ENCODE results near the gene ASB1.

The ASB1 gene

DNA sequence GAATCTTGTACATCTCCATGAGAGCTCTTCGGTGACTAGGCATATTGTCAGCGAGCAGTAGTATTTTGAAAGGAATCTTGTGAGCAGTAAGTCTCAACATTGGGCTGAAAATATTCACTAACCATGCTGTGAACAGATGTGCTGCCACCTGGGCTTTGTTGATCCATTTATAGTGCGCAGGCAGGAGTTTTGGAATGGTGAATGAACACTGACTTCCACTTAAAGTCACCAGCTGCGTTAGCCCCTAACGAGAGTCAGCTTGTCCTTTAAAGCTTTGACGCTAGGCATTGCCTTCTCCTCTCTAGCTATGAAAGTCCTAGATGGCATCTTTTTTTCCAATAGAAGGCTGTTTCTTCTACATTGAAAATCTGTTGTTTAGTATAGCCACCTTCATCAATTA is 4.1 kb downstream of the ASB1 start:
- H3K4me3 ChIP-seq (ENCODE audit: low read depth, low read length) = no peak overlapping the region
- DNase-seq (ENCODE audit: low read depth) = no peak
- TF ChIP-seq, protein P1, sequence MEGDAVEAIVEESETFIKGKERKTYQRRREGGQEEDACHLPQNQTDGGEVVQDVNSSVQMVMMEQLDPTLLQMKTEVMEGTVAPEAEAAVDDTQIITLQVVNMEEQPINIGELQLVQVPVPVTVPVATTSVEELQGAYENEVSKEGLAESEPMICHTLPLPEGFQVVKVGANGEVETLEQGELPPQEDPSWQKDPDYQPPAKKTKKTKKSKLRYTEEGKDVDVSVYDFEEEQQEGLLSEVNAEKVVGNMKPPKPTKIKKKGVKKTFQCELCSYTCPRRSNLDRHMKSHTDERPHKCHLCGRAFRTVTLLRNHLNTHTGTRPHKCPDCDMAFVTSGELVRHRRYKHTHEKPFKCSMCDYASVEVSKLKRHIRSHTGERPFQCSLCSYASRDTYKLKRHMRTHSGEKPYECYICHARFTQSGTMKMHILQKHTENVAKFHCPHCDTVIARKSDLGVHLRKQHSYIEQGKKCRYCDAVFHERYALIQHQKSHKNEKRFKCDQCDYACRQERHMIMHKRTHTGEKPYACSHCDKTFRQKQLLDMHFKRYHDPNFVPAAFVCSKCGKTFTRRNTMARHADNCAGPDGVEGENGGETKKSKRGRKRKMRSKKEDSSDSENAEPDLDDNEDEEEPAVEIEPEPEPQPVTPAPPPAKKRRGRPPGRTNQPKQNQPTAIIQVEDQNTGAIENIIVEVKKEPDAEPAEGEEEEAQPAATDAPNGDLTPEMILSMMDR (conservative IDR thresholded peaks at IDR 0.05; ENCODE audit: low read depth, low read length) = no peak

DNA sequence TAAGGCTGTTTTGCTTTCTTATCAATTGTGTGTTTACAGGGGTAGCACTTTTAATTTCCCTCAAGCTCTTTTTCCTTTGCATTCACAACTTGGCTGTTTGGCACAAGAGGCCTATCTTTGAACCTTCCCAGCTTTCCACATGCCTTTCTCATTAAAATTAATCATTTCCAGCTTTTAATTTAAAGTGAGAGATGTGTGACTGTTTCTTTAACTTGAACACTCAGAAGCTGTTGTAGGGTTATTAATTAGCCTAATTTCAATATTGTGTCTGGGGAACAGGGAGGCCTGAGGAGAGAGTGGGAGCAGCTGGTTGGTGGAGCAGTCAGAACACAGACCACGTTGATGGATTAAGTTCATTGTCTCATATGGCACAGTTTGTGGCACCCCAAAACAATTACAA is 4.7 kb downstream of the ASB1 start:
- no peak overlapping the region for H3K4me3 ChIP-seq (ENCODE audit: low read depth, low read length)
- TF ChIP-seq, protein P1 (conservative IDR thresholded peaks at IDR 0.05; ENCODE audit: low read depth, low read length) = no peak
- no peak for DNase-seq (ENCODE audit: low read depth)

DNA sequence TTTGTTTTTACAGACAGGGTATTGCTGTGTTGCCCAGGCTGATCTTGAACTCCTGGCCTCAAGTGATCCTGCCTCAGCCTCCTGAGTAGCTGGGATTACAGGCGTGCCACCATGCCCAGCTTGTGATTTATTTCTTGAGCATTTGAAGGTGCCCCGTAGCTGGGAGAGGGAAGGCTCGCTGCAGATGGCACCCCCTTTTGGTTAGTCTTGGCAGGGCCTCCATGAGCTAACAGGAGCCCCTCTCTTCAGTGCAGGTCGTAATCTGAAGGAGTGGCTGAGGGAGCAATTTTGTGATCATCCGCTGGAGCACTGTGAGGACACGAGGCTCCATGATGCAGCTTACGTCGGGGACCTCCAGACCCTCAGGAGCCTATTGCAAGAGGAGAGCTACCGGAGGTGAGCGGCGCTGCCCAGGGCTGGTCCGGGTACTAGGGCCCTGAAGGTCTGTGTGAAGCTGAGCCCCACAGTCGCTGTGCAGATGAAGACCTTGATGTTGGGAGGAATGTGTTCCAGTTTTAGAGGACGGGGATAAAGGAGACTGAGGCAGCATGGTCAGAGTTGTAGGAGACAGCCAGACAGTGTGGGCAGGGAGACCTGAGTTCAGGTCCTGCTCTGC is 6.7 kb downstream of the ASB1 start:
- TF ChIP-seq, protein P1 (conservative IDR thresholded peaks at IDR 0.05; ENCODE audit: low read depth, low read length) = peak; percentile 21
- DNase-seq (ENCODE audit: low read depth) = no peak
- no peak overlapping the region for H3K4me3 ChIP-seq (ENCODE audit: low read depth, low read length)

DNA sequence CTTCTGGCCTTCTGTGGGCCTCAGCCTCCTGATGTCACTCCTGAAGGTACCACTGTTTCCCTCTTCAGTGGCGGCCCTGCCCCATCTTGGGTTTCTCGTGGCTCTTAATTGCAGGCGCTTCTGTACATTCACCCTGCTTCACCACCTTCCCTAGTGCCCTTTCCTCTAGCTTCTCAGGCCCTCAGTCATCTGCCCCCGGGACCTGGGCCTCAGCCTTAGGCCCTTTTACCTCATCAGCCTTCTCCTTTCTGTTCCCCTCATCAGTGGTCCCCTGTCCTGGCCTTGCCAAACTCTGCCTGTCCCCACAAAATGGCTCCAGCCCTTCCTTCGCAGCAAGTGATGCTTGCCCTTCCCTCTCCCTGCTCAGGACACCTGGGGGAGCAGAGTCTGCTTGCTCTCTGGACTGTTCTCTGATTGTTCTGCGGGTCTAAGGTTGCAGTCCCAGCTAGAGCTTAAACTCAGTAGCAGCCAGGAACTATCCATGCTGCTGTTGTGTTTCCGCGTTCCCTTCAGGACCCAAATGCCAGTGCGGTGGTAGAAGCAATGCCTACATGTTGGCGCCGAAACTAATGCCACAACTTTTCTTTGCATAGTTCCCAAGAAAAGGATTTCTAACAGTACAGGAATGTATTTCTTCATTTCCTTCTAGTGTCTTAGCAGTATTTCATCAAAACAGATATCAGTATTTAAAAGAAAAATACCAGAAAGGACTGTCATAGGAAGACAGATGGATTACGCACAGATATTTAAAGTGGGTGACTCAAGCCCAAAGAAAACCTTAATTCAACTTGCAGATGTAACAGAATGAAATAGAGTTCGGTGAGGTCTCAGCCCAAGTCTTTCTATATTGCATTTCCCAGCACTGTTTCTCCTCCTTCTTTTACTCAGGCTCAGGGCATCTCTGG is 7.5 kb downstream of the ASB1 start:
- TF ChIP-seq, protein P1 (conservative IDR thresholded peaks at IDR 0.05; ENCODE audit: low read depth, low read length) = no peak
- peak; percentile 85 for DNase-seq (ENCODE audit: low read depth)
- no peak overlapping the region for H3K4me3 ChIP-seq (ENCODE audit: low read depth, low read length)

DNA sequence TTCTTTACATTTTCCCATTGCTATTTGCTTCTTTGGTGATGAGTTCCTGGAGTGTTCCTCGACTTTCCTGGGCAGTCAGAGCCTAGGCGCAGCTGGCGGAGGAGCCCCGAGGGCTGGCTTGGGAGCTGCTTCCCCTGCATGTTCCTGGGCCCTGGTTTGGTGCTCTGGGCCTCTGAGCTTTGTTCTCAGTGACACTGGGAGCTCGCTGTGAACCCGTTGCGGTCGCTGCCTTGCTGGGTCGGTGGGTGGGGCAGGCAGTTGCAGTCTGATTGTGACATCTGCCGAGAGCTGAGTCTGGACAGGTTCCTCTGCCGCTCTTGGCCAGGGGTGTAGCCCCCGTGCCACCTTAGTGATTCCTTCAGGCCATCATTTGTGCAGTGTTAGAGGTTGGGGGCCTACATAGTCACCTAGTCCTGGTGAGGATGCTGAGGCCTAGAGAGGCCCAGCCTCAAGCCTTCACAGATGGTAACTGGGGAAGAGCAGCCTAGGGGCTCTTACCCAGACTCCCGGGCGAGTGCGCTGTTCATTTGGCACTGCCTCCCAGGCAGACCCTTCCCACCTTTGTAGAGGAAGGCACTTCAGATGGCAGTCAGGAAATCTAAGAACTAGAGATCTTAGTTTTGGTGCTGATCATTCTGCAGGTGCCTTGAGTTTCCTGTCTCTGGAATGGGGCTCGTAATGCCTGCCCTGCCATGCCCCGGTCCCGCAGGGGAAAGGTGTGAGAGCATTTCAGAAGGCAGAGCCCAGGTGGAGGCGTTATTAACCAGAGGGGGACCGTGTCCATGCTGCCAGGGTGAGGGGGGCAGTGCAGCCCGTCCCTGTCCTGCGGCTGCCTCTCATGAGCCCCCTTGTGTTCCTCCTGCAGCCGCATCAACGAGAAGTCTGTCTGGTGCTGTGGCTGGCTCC is 8.4 kb downstream of the ASB1 start:
- H3K4me3 ChIP-seq (ENCODE audit: low read depth, low read length) = no peak overlapping the region
- DNase-seq (ENCODE audit: low read depth) = peak; percentile 28
- TF ChIP-seq, protein P1 (conservative IDR thresholded peaks at IDR 0.05; ENCODE audit: low read depth, low read length) = no peak

DNA sequence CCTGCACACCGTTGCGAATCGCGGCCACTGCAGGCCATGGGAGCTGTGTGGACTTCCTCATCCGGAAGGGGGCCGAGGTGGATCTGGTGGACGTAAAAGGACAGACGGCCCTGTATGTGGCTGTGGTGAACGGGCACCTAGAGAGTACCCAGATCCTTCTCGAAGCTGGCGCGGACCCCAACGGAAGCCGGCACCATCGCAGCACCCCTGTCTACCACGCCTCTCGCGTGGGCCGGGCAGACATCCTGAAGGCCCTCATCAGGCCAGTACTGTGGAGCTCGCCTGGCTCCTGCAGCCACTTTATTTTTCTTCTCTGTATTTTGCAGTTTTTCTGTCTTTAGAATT is 9.0 kb downstream of the ASB1 start:
- H3K4me3 ChIP-seq (ENCODE audit: low read depth, low read length) = no peak overlapping the region
- TF ChIP-seq, protein P1 (conservative IDR thresholded peaks at IDR 0.05; ENCODE audit: low read depth, low read length) = no peak
- no peak for DNase-seq (ENCODE audit: low read depth)

All from choroid plexus epithelial cell (primary cell).